Measurements from ENCODE around the gene TEAD1. TPM values are rescaled to one million over a fixed set of nuclear protein-coding genes. Genes with fewer than 3 reads are reported as not detected.

Gene TEAD1
- total RNA-seq, 1 donor from 2014 or later, result 17.6 TPM

DNA sequence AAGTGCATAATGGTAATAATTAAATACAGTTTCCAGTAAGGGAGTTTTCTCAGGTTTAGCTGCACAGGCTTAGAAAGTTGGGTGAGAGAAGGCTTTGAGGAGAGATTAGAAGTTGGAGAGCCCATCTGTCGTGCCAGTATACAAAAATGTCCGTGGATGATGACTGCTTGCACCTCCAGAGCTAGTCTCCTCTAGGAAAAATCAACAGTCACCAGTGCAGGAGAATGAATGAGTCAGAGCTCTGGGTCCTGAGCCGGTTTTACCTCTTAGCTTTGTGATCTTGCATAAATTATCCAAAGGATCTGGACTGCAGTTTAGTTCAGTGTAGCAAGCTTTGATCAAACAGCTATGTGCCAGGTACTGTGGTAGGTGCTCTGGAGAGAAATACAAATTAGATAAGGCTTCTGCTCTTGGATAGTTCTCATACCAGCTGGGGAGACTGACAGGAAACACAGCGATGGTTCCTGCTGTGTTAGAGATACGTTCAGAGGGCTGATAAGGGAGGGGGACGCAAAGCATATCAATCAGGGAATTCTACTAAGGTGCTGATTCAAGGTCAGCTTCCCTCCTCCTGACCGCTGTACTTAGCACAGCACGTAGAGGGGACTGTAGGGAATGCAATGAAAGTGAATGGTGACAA, 125.9 kb downstream of the TEAD1 start:
- DNase-seq (ENCODE audit: low read depth) (peak; percentile 92), FAIRE-seq (no peak)
- TF ChIP-seq, protein P1, sequence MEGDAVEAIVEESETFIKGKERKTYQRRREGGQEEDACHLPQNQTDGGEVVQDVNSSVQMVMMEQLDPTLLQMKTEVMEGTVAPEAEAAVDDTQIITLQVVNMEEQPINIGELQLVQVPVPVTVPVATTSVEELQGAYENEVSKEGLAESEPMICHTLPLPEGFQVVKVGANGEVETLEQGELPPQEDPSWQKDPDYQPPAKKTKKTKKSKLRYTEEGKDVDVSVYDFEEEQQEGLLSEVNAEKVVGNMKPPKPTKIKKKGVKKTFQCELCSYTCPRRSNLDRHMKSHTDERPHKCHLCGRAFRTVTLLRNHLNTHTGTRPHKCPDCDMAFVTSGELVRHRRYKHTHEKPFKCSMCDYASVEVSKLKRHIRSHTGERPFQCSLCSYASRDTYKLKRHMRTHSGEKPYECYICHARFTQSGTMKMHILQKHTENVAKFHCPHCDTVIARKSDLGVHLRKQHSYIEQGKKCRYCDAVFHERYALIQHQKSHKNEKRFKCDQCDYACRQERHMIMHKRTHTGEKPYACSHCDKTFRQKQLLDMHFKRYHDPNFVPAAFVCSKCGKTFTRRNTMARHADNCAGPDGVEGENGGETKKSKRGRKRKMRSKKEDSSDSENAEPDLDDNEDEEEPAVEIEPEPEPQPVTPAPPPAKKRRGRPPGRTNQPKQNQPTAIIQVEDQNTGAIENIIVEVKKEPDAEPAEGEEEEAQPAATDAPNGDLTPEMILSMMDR (IDR thresholded peaks at IDR 0.05; ENCODE audit: insufficient read depth, low read length, severe bottlenecking), result no peak
- Histone ChIP-seq H3K4me3 (ENCODE audit: low read depth, low read length) (no peak overlapping the region), H3K36me3 (ENCODE audit: control insufficient read depth, insufficient read depth, low read length) (no peaks in the 10 kb centered on the region), H3K27me3 (ENCODE audit: control insufficient read depth, insufficient read depth, low read length) (no peaks in the 10 kb centered on the region)

DNA sequence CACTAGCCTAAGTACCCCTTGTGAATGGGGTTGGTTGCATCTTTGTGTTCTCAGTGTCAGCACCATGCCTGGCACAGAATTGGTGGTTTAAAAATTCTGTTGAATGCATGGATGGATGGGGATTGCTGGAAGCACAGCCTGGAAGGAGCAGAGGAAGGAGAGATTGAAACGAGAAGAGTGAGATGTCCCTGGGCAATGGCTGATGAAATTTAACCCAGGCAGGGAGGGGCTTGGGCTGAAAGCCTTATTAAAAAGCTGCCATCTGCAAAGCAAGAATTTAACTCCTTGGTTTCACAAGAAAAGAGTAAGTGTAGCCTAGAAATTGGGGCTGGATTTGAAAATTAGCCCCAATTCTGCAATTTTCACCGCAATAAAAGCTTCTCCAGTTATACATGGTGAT, 126.7 kb downstream of the TEAD1 start:
- Histone ChIP-seq H3K36me3 (ENCODE audit: control insufficient read depth, insufficient read depth, low read length) (no peaks in the 10 kb centered on the region), H3K27me3 (ENCODE audit: control insufficient read depth, insufficient read depth, low read length) (no peaks in the 10 kb centered on the region), H3K4me3 (ENCODE audit: low read depth, low read length) (no peak overlapping the region)
- TF ChIP-seq, protein P1 (IDR thresholded peaks at IDR 0.05; ENCODE audit: insufficient read depth, low read length, severe bottlenecking), result no peak
- FAIRE-seq (no peak), DNase-seq (ENCODE audit: low read depth) (no peak)

DNA sequence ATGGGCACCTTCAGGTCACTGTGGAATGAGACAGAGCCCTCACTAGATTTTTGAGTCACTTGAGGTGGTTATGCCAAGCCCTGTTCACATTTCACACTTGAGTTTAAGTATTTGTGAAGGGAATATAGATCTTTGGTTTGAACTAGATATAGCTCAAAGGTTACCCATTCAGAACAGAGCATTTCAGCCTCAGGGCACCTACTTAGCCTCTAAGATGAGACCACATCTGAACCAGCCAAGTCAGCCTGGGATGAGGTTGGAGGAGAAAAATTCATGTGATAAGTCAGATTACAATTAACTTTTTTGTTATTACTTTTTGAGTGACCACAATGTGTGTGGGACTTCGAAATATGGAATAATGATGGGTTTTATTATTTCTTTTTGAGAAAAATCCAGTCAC, 127.8 kb downstream of the TEAD1 start:
- Histone ChIP-seq H3K4me3 (ENCODE audit: low read depth, low read length) (no peak overlapping the region), H3K36me3 (ENCODE audit: control insufficient read depth, insufficient read depth, low read length) (no peaks in the 10 kb centered on the region), H3K27me3 (ENCODE audit: control insufficient read depth, insufficient read depth, low read length) (no peaks in the 10 kb centered on the region)
- DNase-seq (ENCODE audit: low read depth) (no peak), FAIRE-seq (no peak)
- TF ChIP-seq, protein P1 (IDR thresholded peaks at IDR 0.05; ENCODE audit: insufficient read depth, low read length, severe bottlenecking), result no peak

DNA sequence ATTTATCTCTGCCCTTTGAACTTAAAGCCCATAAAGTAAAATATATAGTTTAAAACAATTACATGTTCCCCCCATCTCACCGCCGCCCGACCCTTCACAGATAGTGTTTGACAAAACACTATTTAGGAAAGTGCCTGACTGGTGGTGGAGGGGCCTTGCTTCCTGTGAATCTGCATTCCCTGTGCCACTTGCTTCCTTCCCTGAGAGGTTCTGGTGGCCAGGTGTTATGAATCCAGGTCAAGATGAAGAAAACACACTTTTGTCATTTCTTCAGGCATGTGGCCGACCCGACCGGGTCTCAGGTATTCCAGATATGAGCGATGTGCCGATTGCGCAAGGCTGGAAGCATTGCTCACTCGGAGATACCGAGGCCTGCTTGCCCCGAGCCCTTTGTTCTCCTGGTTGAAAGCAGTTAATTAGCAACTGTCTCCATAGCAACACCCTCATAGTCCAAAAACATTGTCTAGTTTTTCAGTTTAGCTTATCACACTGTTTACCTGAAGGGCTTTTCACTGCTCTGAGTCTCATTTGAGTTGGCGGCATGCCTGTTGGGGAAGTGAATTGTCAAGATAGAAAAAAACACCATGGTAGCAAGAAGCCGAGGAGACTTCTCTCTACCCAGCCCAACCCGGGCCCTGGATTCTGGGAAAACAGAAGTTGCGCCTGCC, 128.3 kb downstream of the TEAD1 start:
- Histone ChIP-seq H3K36me3 (ENCODE audit: control insufficient read depth, insufficient read depth, low read length) (no peaks in the 10 kb centered on the region), H3K27me3 (ENCODE audit: control insufficient read depth, insufficient read depth, low read length) (no peaks in the 10 kb centered on the region), H3K4me3 (ENCODE audit: low read depth, low read length) (no peak overlapping the region)
- FAIRE-seq (peak; percentile 36), DNase-seq (ENCODE audit: low read depth) (peak; percentile 100)
- TF ChIP-seq, protein P1 (IDR thresholded peaks at IDR 0.05; ENCODE audit: insufficient read depth, low read length, severe bottlenecking), result no peak

DNA sequence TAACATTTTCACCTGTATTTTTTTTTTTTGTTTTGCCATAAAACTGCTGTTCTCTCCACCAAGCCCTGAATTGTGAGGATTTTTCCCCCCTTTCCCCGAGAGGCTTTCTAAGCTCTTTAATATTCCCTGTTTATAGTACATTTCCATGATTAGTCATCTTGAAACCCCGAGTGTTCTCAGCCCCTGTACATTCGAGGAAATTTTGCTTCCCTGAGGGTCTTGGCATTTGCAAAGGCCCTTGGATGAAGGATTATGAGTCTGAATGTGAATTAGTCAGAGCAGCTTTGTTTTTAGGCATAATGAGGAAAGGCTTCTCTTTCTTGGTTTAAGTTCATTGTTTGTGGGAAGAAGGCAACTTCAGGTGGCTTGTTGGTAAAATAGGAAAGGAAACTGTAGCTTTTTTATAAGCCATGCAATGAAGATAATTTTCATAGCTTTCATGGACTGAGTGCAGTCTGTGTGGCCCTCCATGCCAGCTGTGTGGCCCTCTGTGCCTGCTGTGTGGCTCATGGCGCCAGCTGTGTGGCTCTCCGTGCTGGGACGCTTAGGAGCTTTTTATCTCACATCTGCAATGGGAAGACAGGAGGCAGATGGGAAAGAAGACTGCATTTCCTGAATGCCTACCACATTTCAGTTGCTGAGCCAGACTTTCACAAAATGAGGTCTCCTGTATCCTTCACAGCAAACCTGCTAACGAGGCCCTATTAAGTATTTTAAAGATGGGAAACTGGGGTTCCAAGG, 129.0 kb downstream of the TEAD1 start:
- H3K4me3 ChIP-seq (ENCODE audit: low read depth, low read length), result no peak overlapping the region
- TF ChIP-seq, protein P1 (IDR thresholded peaks at IDR 0.05; ENCODE audit: insufficient read depth, low read length, severe bottlenecking), result no peak
- DNase-seq (ENCODE audit: low read depth) (peak; percentile 75), FAIRE-seq (no peak)
- no peaks in the 10 kb centered on the region for H3K36me3 ChIP-seq (ENCODE audit: control insufficient read depth, insufficient read depth, low read length)
- no peaks in the 10 kb centered on the region for H3K27me3 ChIP-seq (ENCODE audit: control insufficient read depth, insufficient read depth, low read length)

Measured in bronchial epithelial cell (primary cell).